Uterus (tissue), 2 donors: Measurements from ENCODE around the gene PCBP2.

Experiments used
- CTCF ChIP-seq, 4 experiments: fragments of 200-600 bp in 2 of 4; fragments of 450-650 bp in 2 of 4; sonication (generic) in 2 of 4; IDR thresholded peaks; one replicate each; pipeline ENCODE4 v1.5.1; 2016 to 2019; ENCODE audit warnings: antibody characterized with exemption in 4 of 4, mild to moderate bottlenecking in 2 of 4, moderate library complexity in 1 of 4
- POLR2A ChIP-seq, 2 donors: fragments of 450-650 bp; IDR thresholded peaks; one replicate each; pipeline ENCODE4 v1.6.1; 2016; ENCODE audit warnings: antibody characterized with exemption in 2 of 2, mild to moderate bottlenecking in 1 of 2, moderate library complexity in 1 of 2

GRCh38 chr12:53510181-53510812, 58.4 kb downstream of the PCBP2 start:
- no peak for TF ChIP-seq CTCF (IDR thresholded peaks at IDR 0.05)
- TF ChIP-seq POLR2A (IDR thresholded peaks at IDR 0.05), result no peak
